ENCODE results near the gene MEIOB.
A peak's percentile ranks its signal among the peaks of the same experiment; 100 is the strongest.
"Not testable (repeated sequence)": the region's sequence is repeated elsewhere in the genome, so short reads cannot be mapped to it uniquely, and the experiment has no call there.

MEIOB gene

GRCh38 chr16:1871974-1872635 lies at the start of gene MEIOB:
Gene MEIOB, minus strand, starts transcription at chr16:1872164. Its CDS starts 3,989 bp downstream, at chr16:1868175.
- peak in 3 of 4 experiments; percentile 21 to 35 (median 21) for DNase-seq (ENCODE audit: low read depth in 4 of 4, low spot score in 1 of 4)

- DNase-seq (ENCODE audit: low read depth in 4 of 4, low spot score in 1 of 4) = no peak
Measured at GRCh38 chr16:1920727-1921171, 48.8 kb upstream of the MEIOB start.

- DNase-seq (ENCODE audit: low read depth in 4 of 4, low spot score in 1 of 4) = not testable (repeated sequence)
Measured at GRCh38 chr16:1920122-1920521, 48.2 kb upstream of the MEIOB start.

GRCh38 chr16:1919327-1919998 lies 47.5 kb upstream of the MEIOB start:
- no peak for DNase-seq (ENCODE audit: low read depth in 4 of 4, low spot score in 1 of 4)

- no peak for DNase-seq (ENCODE audit: low read depth in 4 of 4, low spot score in 1 of 4)
Measured at GRCh38 chr16:1918351-1919326, 46.7 kb upstream of the MEIOB start, which contains the start of gene HS3ST6. Gene HS3ST6, minus strand, starts transcription at chr16:1918415. Its CDS starts 92 bp downstream, at chr16:1918323.

- DNase-seq (ENCODE audit: low read depth in 4 of 4, low spot score in 1 of 4) = no peak
Measured at GRCh38 chr16:1917665-1918350, 45.8 kb upstream of the MEIOB start.

- DNase-seq (ENCODE audit: low read depth in 4 of 4, low spot score in 1 of 4) = no peak
Measured at GRCh38 chr16:1917056-1917664, 45.2 kb upstream of the MEIOB start.

- DNase-seq (ENCODE audit: low read depth in 4 of 4, low spot score in 1 of 4) = no peak
Measured at GRCh38 chr16:1916640-1916990, 44.7 kb upstream of the MEIOB start.

- no peak for DNase-seq (ENCODE audit: low read depth in 4 of 4, low spot score in 1 of 4)
Measured at GRCh38 chr16:1915732-1916639, 44.0 kb upstream of the MEIOB start.

- DNase-seq (ENCODE audit: low read depth in 4 of 4, low spot score in 1 of 4) = no peak
Measured at GRCh38 chr16:1914988-1915387, 43.0 kb upstream of the MEIOB start.

GRCh38 chr16:1914084-1914608 lies 42.2 kb upstream of the MEIOB start:
- DNase-seq (ENCODE audit: low read depth in 4 of 4, low spot score in 1 of 4) = no peak

GRCh38 chr16:1913327-1914083 lies 41.5 kb upstream of the MEIOB start:
- no peak for DNase-seq (ENCODE audit: low read depth in 4 of 4, low spot score in 1 of 4)

GRCh38 chr16:1912215-1912543 lies 40.2 kb upstream of the MEIOB start:
- no peak for DNase-seq (ENCODE audit: low read depth in 4 of 4, low spot score in 1 of 4)

- DNase-seq (ENCODE audit: low read depth in 4 of 4, low spot score in 1 of 4) = no peak
Measured at GRCh38 chr16:1911467-1912214, 39.7 kb upstream of the MEIOB start.

- DNase-seq (ENCODE audit: low read depth in 4 of 4, low spot score in 1 of 4) = no peak
Measured at GRCh38 chr16:1909561-1910231, 37.7 kb upstream of the MEIOB start.

GRCh38 chr16:1908983-1909382 lies 37.0 kb upstream of the MEIOB start:
- DNase-seq (ENCODE audit: low read depth in 4 of 4, low spot score in 1 of 4) = no peak

GRCh38 chr16:1908184-1908583 lies 36.2 kb upstream of the MEIOB start:
- DNase-seq (ENCODE audit: low read depth in 4 of 4, low spot score in 1 of 4) = no peak
